Neural progenitor cell (in vitro differentiated cells): ENCODE results near the gene OR2L3. TPM values are rescaled to one million over a fixed set of nuclear protein-coding genes. Genes with fewer than 3 reads are reported as not detected.

Source experiments
- DNase-seq: peaks from one replicate; pipeline ENCODE4 v3.0.0-alpha.2; 2016; ENCODE audit warnings: low spot score
- H2AFZ ChIP-seq: fragments of 200-600 bp; sonication (generic); replicated peaks from 2 replicates; pipeline ENCODE4 v1.6.1; 2016; ENCODE audit warnings: antibody characterized with exemption
- H3F3A ChIP-seq: fragments of 200-600 bp; sonication (generic); 2 replicates; pipeline ENCODE4 v1.6.1; 2016; ENCODE audit warnings: antibody characterized with exemption, low read depth
- H3K27ac ChIP-seq: fragments of 200-600 bp; sonication (generic); 2 replicates; pipeline ENCODE4 v1.5.1; 2016; ENCODE audit warnings: mild to moderate bottlenecking
- H3K27me3 ChIP-seq: fragments of 200-600 bp; sonication (generic); 2 replicates; pipeline ENCODE4 v1.6.1; 2016; ENCODE audit warnings: mild to moderate bottlenecking, moderate library complexity
- H3K36me3 ChIP-seq: fragments of 200-600 bp; sonication (generic); 2 replicates; pipeline ENCODE4 v1.5.1; 2016
- H3K4me1 ChIP-seq: fragments of 200-600 bp; sonication (generic); 2 replicates; pipeline ENCODE4 v1.6.1; 2016; ENCODE audit warnings: mixed run types
- H3K4me2 ChIP-seq: fragments of 200-600 bp; sonication (generic); 2 replicates; pipeline ENCODE4 v1.6.1; 2016
- H3K4me3 ChIP-seq: fragments of 200-600 bp; sonication (generic); 2 replicates; pipeline ENCODE4 v1.5.1; 2016
- H3K79me2 ChIP-seq: fragments of 200-600 bp; sonication (generic); 2 replicates; pipeline ENCODE4 v1.6.1; 2016; ENCODE audit warnings: low read depth
- H3K9ac ChIP-seq: fragments of 200-600 bp; sonication (generic); 2 replicates; pipeline ENCODE4 v1.6.1; 2016
- H3K9me3 ChIP-seq: fragments of 200-600 bp; sonication (generic); 2 replicates; pipeline ENCODE4 v1.5.1; 2016; ENCODE audit warnings: low read depth
- H4K20me1 ChIP-seq: fragments of 200-600 bp; sonication (generic); 2 replicates; pipeline ENCODE4 v1.6.1; 2016; ENCODE audit warnings: low read depth
- H3K27ac Mint-ChIP-seq: 3 replicates; pipeline ENCODE4 v1.8.0; 2021; ENCODE audit warnings: mixed read lengths
- H3K27me3 Mint-ChIP-seq: 2 replicates; pipeline ENCODE4 v1.8.0; 2022; ENCODE audit warnings: low read depth, mild to moderate bottlenecking, inconsistent platforms, moderate library complexity, mixed read lengths; ENCODE audit not compliant: insufficient read depth
- H3K36me3 Mint-ChIP-seq: 3 replicates; pipeline ENCODE4 v1.8.0; 2021; ENCODE audit warnings: mixed read lengths
- H3K4me1 Mint-ChIP-seq: 3 replicates; pipeline ENCODE4 v1.8.0; 2021; ENCODE audit warnings: mixed read lengths
- H3K4me3 Mint-ChIP-seq: 3 replicates; pipeline ENCODE4 v1.8.0; 2021; ENCODE audit warnings: mild to moderate bottlenecking, moderate library complexity, mixed read lengths
- H3K9me3 Mint-ChIP-seq: 3 replicates; pipeline ENCODE4 v1.8.0; 2020; ENCODE audit warnings: mixed read lengths
- EZH2 ChIP-seq: fragments of 200-600 bp; sonication (generic); IDR thresholded peaks from 2 replicates; pipeline ENCODE4 v1.6.1; 2017; ENCODE audit warnings: antibody characterized with exemption, mild to moderate bottlenecking, moderate library complexity
- EZH2phosphoT487 ChIP-seq: fragments of 200-600 bp; sonication (generic); IDR thresholded peaks from 2 replicates; pipeline ENCODE4 v1.6.1; 2017; ENCODE audit warnings: antibody characterized with exemption
- total RNA-seq: library from RNA; depleted of rRNA; stranded (reverse); fragments of >200 nt; gene quantifications from 2 replicates; pipeline ENCODE4 v1.2.3, GENCODE V29; 2015; ENCODE audit warnings: low replicate concordance
- TF ChIP-seq, protein P1 (sequence below): fragments of 200-600 bp; sonication (generic); IDR thresholded peaks from 2 replicates; pipeline ENCODE4 v1.5.1; 2017; ENCODE audit warnings: antibody characterized with exemption, mild to moderate bottlenecking

The OR2L3 gene
- total RNA-seq, 1 donor from 2014 or later, result not detected

GRCh38 chr1:248015803-248016202, 30.8 kb upstream of the OR2L3 start:
- Histone ChIP-seq H3K4me3 (no peak overlapping the region), H3K27ac (no peak overlapping the region), H3K4me2 (no peak overlapping the region), H3F3A (no peaks in the 10 kb centered on the region), H3K9me3 (peaks cover 43% of the 10 kb centered on the region), H3K9ac (no peak overlapping the region), H3K36me3 (peaks cover 4% of the 10 kb centered on the region), H3K79me2 (no peaks in the 10 kb centered on the region), H3K27me3 (no peaks in the 10 kb centered on the region), H4K20me1 (no peaks in the 10 kb centered on the region), H2AFZ (no peak overlapping the region), H3K4me1 (no peaks in the 10 kb centered on the region)
- Mint-ChIP-seq H3K27ac (no peak overlapping the region), H3K4me3 (no peak overlapping the region), H3K4me1 (no peaks in the 10 kb centered on the region), H3K9me3 (peaks cover 27% of the 10 kb centered on the region), H3K36me3 (no peaks in the 10 kb centered on the region), H3K27me3 (no peaks in the 10 kb centered on the region)
- DNase-seq, result no peak
- no peak for TF ChIP-seq EZH2phosphoT487
- TF ChIP-seq, protein P1, sequence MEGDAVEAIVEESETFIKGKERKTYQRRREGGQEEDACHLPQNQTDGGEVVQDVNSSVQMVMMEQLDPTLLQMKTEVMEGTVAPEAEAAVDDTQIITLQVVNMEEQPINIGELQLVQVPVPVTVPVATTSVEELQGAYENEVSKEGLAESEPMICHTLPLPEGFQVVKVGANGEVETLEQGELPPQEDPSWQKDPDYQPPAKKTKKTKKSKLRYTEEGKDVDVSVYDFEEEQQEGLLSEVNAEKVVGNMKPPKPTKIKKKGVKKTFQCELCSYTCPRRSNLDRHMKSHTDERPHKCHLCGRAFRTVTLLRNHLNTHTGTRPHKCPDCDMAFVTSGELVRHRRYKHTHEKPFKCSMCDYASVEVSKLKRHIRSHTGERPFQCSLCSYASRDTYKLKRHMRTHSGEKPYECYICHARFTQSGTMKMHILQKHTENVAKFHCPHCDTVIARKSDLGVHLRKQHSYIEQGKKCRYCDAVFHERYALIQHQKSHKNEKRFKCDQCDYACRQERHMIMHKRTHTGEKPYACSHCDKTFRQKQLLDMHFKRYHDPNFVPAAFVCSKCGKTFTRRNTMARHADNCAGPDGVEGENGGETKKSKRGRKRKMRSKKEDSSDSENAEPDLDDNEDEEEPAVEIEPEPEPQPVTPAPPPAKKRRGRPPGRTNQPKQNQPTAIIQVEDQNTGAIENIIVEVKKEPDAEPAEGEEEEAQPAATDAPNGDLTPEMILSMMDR, result no peak
- TF ChIP-seq EZH2, result no peak

- no peak for TF ChIP-seq EZH2
- no peak for TF ChIP-seq EZH2phosphoT487
- TF ChIP-seq, protein P1, result no peak
- Mint-ChIP-seq H3K4me3 (no peak within 1 kb of the TSS), H3K4me1 (no peaks in the 10 kb centered on the region), H3K27me3 (peaks cover 2% of the 10 kb centered on the region), H3K36me3 (no peaks in the 10 kb centered on the region), H3K27ac (no peak within 1 kb of the TSS), H3K9me3 (peaks cover 31% of the 10 kb centered on the region)
- no peak within 1 kb of the TSS for H3K9ac ChIP-seq
- H3F3A ChIP-seq, result no peaks in the 10 kb centered on the region
- H3K79me2 ChIP-seq, result no peaks in the 10 kb centered on the region
- no peak within 1 kb of the TSS for H3K4me2 ChIP-seq
- no peak for DNase-seq
- no peaks in the 10 kb centered on the region for H3K4me1 ChIP-seq
- H3K36me3 ChIP-seq, result no peaks in the 10 kb centered on the region
- H2AFZ ChIP-seq, result no peak within 1 kb of the TSS
- no peaks in the 10 kb centered on the region for H3K27me3 ChIP-seq
- peaks cover 38% of the 10 kb centered on the region for H3K9me3 ChIP-seq
- no peak within 1 kb of the TSS for H3K27ac ChIP-seq
- no peak within 1 kb of the TSS for H3K4me3 ChIP-seq
- no peaks in the 10 kb centered on the region for H4K20me1 ChIP-seq
Observed at GRCh38 chr1:248029770-248030169, 16.9 kb upstream of the OR2L3 start, which contains the start of gene OR2L2. Gene OR2L2 (plus strand): TSS chr1:248030070. CDS start chr1:248038268, 8,198 bp downstream.

DNA sequence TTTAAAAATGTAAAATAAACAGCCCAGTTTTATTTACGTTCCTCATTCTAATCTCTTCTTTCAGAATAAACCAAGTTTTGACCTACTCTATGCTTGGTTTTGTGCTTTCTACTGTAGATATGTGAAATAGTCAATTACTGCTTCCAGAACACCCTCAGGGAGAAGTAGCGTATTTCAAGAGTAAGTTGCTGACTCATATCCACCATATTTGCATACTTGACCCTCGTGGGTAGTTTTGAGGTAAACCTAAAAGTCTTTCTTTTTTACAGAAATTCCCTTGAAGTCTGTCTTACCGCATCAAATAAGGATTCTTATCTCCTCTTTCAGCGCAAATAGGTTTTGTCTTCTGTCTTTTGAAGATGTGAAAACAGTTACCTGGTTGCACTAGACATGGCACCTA, 1.4 kb upstream of the OR2L3 start:
- no peaks in the 10 kb centered on the region for H3K4me1 ChIP-seq
- Mint-ChIP-seq H3K36me3 (no peaks in the 10 kb centered on the region), H3K9me3 (peaks cover 25% of the 10 kb centered on the region), H3K4me3 (no peak overlapping the region), H3K4me1 (no peaks in the 10 kb centered on the region), H3K27ac (no peak overlapping the region), H3K27me3 (no peaks in the 10 kb centered on the region)
- no peak for DNase-seq
- no peak overlapping the region for H3K9ac ChIP-seq
- H3K27ac ChIP-seq, result no peak overlapping the region
- H3K4me3 ChIP-seq, result no peak overlapping the region
- H3K79me2 ChIP-seq, result no peaks in the 10 kb centered on the region
- H3F3A ChIP-seq, result no peaks in the 10 kb centered on the region
- H3K9me3 ChIP-seq, result peaks cover 23% of the 10 kb centered on the region
- no peak for TF ChIP-seq EZH2
- TF ChIP-seq, protein P1, result no peak
- TF ChIP-seq EZH2phosphoT487, result no peak
- H4K20me1 ChIP-seq, result no peaks in the 10 kb centered on the region
- no peak overlapping the region for H3K4me2 ChIP-seq
- H3K27me3 ChIP-seq, result no peaks in the 10 kb centered on the region
- H3K36me3 ChIP-seq, result no peaks in the 10 kb centered on the region
- no peak overlapping the region for H2AFZ ChIP-seq
